Activated CD4-positive, CD25-positive, alpha-beta regulatory T cell (primary cell): Measurements from ENCODE around the gene IFNL4.
"Not testable (repeated sequence)": the region's sequence is repeated elsewhere in the genome, so short reads cannot be mapped to it uniquely, and the experiment has no call there.

Experiments used
- DNase-seq, 4 experiments: peaks; one replicate each; lab custom pipeline; 2025; lab: John Stamatoyannopoulos, UW

IFNL4 gene

GRCh38 chr19:39223703-39224279, 24.9 kb downstream of the IFNL4 start:
- DNase-seq: no peak

- DNase-seq: not testable (repeated sequence)
These were observed 29.5 kb downstream of the IFNL4 start for GRCh38 chr19:39219108-39219507.

- DNase-seq: no peak
These were observed 30.2 kb downstream of the IFNL4 start for GRCh38 chr19:39218230-39219007.

GRCh38 chr19:39217094-39217493, 31.6 kb downstream of the IFNL4 start:
- DNase-seq: no peak

- DNase-seq: not testable (repeated sequence)
These were observed 33.3 kb downstream of the IFNL4 start for GRCh38 chr19:39215323-39215722.

GRCh38 chr19:39212375-39212742, 36.3 kb downstream of the IFNL4 start:
- peak in 3 of 4 experiments; percentile 17 to 30 (median 21) for DNase-seq

- no peak for DNase-seq
These were observed 36.8 kb downstream of the IFNL4 start for GRCh38 chr19:39211731-39212374.

- DNase-seq: no peak
These were observed 39.5 kb downstream of the IFNL4 start for GRCh38 chr19:39209196-39209595.

- DNase-seq: no peak
These were observed 40.4 kb downstream of the IFNL4 start for GRCh38 chr19:39208175-39208795.

- no peak for DNase-seq
These were observed 41.3 kb downstream of the IFNL4 start for GRCh38 chr19:39207293-39207836.

- no peak for DNase-seq
These were observed 42.5 kb downstream of the IFNL4 start for GRCh38 chr19:39206122-39206521.

- no peak for DNase-seq
These were observed 43.2 kb downstream of the IFNL4 start for GRCh38 chr19:39205449-39205764.

GRCh38 chr19:39203372-39204341, 45.0 kb downstream of the IFNL4 start, which contains the start of gene SYCN:
TSS of gene SYCN (minus strand) at chr19:39204263. CDS start at chr19:39204254, 9 bp downstream.
- DNase-seq: no peak

- DNase-seq: no peak
These were observed 45.7 kb downstream of the IFNL4 start for GRCh38 chr19:39202998-39203355.

- no peak for DNase-seq
These were observed 47.9 kb downstream of the IFNL4 start for GRCh38 chr19:39200803-39201115.

GRCh38 chr19:39200066-39200802, 48.4 kb downstream of the IFNL4 start:
- DNase-seq: no peak

- no peak for DNase-seq
These were observed 49.6 kb downstream of the IFNL4 start for GRCh38 chr19:39199025-39199424.

- no peak for DNase-seq
These were observed 50.8 kb downstream of the IFNL4 start for GRCh38 chr19:39197808-39198207.

GRCh38 chr19:39196860-39197562, 51.6 kb downstream of the IFNL4 start, which contains the start of gene NCCRP1:
TSS of gene NCCRP1 (plus strand) at chr19:39196964. CDS start at chr19:39196983, 19 bp downstream.
- DNase-seq: no peak

- DNase-seq: no peak
These were observed 52.3 kb downstream of the IFNL4 start for GRCh38 chr19:39196320-39196719.
